GM19023 (cell line): Measurements from ENCODE around the gene KRT32.

ENCODE experiments used
- ATAC-seq: cut with Tn5 transposase; IDR thresholded peaks from one replicate; pipeline ENCODE4 v1.9.1; 2021; ENCODE audit warnings: mild to moderate bottlenecking, moderate library complexity; ENCODE audit not compliant: unreplicated experiment

The KRT32 gene

GRCh38 chr17:41494524-41494923, 27.3 kb upstream of the KRT32 start:
- no peak for ATAC-seq

- no peak for ATAC-seq
Observed at GRCh38 chr17:41492771-41493170, 25.6 kb upstream of the KRT32 start.

- no peak for ATAC-seq
Observed at GRCh38 chr17:41492351-41492750, 25.2 kb upstream of the KRT32 start.

GRCh38 chr17:41491476-41491875, 24.3 kb upstream of the KRT32 start:
- no peak for ATAC-seq

GRCh38 chr17:41490000-41490990, 23.1 kb upstream of the KRT32 start:
- no peak for ATAC-seq

GRCh38 chr17:41489531-41489930, 22.3 kb upstream of the KRT32 start, which contains the start of gene KRT36:
TSS of gene KRT36 (minus strand) at chr17:41489910. CDS start at chr17:41489864, 46 bp downstream.
- ATAC-seq, result no peak

- no peak for ATAC-seq
Observed at GRCh38 chr17:41486809-41487530, 19.8 kb upstream of the KRT32 start.

- no peak for ATAC-seq
Observed at GRCh38 chr17:41486316-41486715, 19.1 kb upstream of the KRT32 start.

- no peak for ATAC-seq
Observed at GRCh38 chr17:41484920-41485904, 18.0 kb upstream of the KRT32 start.

- no peak for ATAC-seq
Observed at GRCh38 chr17:41483991-41484826, 17.0 kb upstream of the KRT32 start.

- ATAC-seq, result no peak
Observed at GRCh38 chr17:41483531-41483930, 16.3 kb upstream of the KRT32 start.

- ATAC-seq, result no peak
Observed at GRCh38 chr17:41481036-41481435, 13.8 kb upstream of the KRT32 start, which contains the start of gene KRT35. TSS of gene KRT35 (minus strand) at chr17:41481151. CDS start at chr17:41481097, 54 bp downstream.

GRCh38 chr17:41480581-41480980, 13.4 kb upstream of the KRT32 start:
- no peak for ATAC-seq

- no peak for ATAC-seq
Observed at GRCh38 chr17:41480136-41480535, 12.9 kb upstream of the KRT32 start.

- no peak for ATAC-seq
Observed at GRCh38 chr17:41478237-41478636, 11.1 kb upstream of the KRT32 start.

- no peak for ATAC-seq
Observed at GRCh38 chr17:41476866-41477815, 10.0 kb upstream of the KRT32 start.

GRCh38 chr17:41475421-41475820, 8.2 kb upstream of the KRT32 start:
- ATAC-seq, result no peak

GRCh38 chr17:41474863-41475262, 7.7 kb upstream of the KRT32 start:
- no peak for ATAC-seq
